Testis (tissue), 2 donors: ENCODE results near the gene PPM1E.

Experiments used
- CTCF ChIP-seq, 3 experiments: fragments of 450-650 bp in 2 of 3; fragments of 200-600 bp in 1 of 3; sonication (generic) in 1 of 3; IDR thresholded peaks; one replicate each; pipeline ENCODE4 v1.5.1; 2016 to 2019; ENCODE audit warnings: antibody characterized with exemption in 3 of 3, mild to moderate bottlenecking in 2 of 3, moderate library complexity in 1 of 3
- POLR2A ChIP-seq: fragments of 450-650 bp; IDR thresholded peaks from one replicate; pipeline ENCODE4 v1.6.1; 2017; ENCODE audit warnings: antibody characterized with exemption, mild to moderate bottlenecking, moderate library complexity

- TF ChIP-seq POLR2A (no peak), CTCF (IDR thresholded peaks at IDR 0.05) (no peak)
Observed at GRCh38 chr17:58808609-58809563, 53.2 kb downstream of the PPM1E start.
